ENCODE data around the gene NOSIP.
A peak's percentile ranks its signal among the peaks of the same experiment; 100 is the strongest.

The NOSIP gene

DNA sequence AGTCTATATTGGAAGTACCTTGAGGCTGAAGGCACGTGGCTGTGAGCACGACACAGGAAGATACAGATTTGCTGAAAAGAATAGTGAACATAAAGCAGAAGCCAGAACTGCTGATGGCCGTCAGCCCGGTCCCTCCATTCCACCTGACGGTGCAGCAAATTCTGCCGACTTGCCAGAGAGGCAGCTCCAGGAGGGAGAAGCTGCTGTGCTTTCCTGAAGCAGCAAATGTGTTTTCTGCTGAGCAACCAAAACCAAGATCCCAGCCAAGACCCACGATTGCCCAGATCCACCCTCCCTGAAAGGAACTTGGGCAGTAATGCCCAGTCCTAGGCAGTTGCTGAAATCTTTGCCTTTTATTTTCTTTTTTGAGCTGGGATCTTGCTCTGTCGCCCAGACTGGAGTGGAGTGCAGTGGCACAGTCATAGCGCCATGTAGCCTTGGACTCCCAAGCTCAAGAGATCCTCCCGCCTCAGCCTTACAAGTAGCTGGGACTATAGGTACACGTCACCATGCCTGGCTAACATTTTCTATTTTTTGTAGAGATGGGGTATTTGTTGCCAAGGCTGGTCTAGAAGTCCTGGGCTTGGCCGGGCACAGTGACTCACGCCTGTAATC lies 59.5 kb downstream of the NOSIP start:
- peaks cover 83% of the 10 kb centered on the region for H3K36me3 ChIP-seq
- H3K9me3 ChIP-seq: no peaks in the 10 kb centered on the region
- H3K4me1 ChIP-seq (ENCODE audit: control insufficient read depth in 1 of 2, insufficient read depth in 1 of 2, low read depth in 1 of 2, low read length in 1 of 2): peaks cover 19 to 22% of the 10 kb centered on the region in 2 experiments

GRCh38 chr19:49518033-49518432 lies 62.3 kb downstream of the NOSIP start:
- Histone ChIP-seq H3K9me3 (no peaks in the 10 kb centered on the region), H3K27ac (peak overlapping the region; percentile 83), H3K4me3 (ENCODE audit: low read depth in 1 of 2, low read length in 1 of 2) (no peak overlapping the region), H3K27me3 (no peaks in the 10 kb centered on the region), H3K4me1 (ENCODE audit: control insufficient read depth in 1 of 2, insufficient read depth in 1 of 2, low read depth in 1 of 2, low read length in 1 of 2) (peaks cover 42 to 45% of the 10 kb centered on the region in 2 experiments), H3K36me3 (peaks cover 81% of the 10 kb centered on the region)
- TF ChIP-seq, protein P1, sequence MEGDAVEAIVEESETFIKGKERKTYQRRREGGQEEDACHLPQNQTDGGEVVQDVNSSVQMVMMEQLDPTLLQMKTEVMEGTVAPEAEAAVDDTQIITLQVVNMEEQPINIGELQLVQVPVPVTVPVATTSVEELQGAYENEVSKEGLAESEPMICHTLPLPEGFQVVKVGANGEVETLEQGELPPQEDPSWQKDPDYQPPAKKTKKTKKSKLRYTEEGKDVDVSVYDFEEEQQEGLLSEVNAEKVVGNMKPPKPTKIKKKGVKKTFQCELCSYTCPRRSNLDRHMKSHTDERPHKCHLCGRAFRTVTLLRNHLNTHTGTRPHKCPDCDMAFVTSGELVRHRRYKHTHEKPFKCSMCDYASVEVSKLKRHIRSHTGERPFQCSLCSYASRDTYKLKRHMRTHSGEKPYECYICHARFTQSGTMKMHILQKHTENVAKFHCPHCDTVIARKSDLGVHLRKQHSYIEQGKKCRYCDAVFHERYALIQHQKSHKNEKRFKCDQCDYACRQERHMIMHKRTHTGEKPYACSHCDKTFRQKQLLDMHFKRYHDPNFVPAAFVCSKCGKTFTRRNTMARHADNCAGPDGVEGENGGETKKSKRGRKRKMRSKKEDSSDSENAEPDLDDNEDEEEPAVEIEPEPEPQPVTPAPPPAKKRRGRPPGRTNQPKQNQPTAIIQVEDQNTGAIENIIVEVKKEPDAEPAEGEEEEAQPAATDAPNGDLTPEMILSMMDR (IDR thresholded peaks at IDR 0.05): no peak

More for the DNA sequence above, 59.5 kb downstream of the NOSIP start:
- no peak overlapping the region for H3K27ac ChIP-seq
- no peaks in the 10 kb centered on the region for H3K27me3 ChIP-seq
- no peak overlapping the region for H3K4me3 ChIP-seq (ENCODE audit: low read depth in 1 of 2, low read length in 1 of 2)
- TF ChIP-seq, protein P1 (IDR thresholded peaks at IDR 0.05): no peak

DNA sequence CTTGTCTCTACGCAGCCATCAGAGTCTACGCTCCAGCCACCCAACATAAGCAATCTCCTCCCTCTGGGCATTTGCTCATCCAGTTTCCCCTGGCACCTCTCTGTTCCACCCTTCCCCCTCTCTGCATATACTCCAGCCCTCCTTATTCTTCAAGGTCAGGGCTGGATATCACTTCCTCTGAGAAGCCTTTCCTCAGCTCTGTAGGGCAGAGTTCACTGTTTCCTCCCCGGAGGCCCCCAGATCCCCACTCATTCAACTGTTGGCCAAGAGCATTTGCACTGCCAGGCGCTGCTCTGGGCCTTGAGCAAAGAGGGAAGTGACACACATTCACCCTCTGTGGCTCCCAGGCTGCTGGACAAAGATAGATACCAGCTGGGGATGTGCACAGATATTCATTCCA lies 64.6 kb downstream of the NOSIP start:
- H3K4me1 ChIP-seq (ENCODE audit: control insufficient read depth in 1 of 2, insufficient read depth in 1 of 2, low read depth in 1 of 2, low read length in 1 of 2): peaks cover 57 to 59% of the 10 kb centered on the region in 2 experiments
- H3K27me3 ChIP-seq: no peaks in the 10 kb centered on the region
- TF ChIP-seq, protein P1 (IDR thresholded peaks at IDR 0.05): no peak
- no peaks in the 10 kb centered on the region for H3K9me3 ChIP-seq
- H3K27ac ChIP-seq: peak overlapping the region; percentile 83
- peaks cover 62% of the 10 kb centered on the region for H3K36me3 ChIP-seq
- H3K4me3 ChIP-seq (ENCODE audit: low read depth in 1 of 2, low read length in 1 of 2): peak overlapping the region in 1 of 2 experiments; percentile 20

DNA sequence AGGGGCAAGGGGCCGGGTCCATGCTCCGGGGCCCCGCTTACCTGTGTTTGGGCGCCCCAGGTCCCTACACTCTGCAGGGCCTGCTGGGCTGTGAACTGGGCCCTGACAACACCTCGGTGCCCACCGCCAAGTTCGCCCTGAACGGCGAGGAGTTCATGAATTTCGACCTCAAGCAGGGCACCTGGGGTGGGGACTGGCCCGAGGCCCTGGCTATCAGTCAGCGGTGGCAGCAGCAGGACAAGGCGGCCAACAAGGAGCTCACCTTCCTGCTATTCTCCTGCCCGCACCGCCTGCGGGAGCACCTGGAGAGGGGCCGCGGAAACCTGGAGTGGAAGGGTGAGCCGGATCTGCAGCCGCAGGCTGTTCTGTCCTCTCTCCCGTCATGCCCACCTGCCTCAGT lies 66.2 kb downstream of the NOSIP start:
- H3K27me3 ChIP-seq: no peaks in the 10 kb centered on the region
- TF ChIP-seq, protein P1 (IDR thresholded peaks at IDR 0.05): no peak
- peak overlapping the region; percentile 92 to 93 for H3K4me3 ChIP-seq (ENCODE audit: low read depth in 1 of 2, low read length in 1 of 2)
- H3K9me3 ChIP-seq: no peaks in the 10 kb centered on the region
- H3K36me3 ChIP-seq: peaks cover 47% of the 10 kb centered on the region
- peaks cover 57 to 59% of the 10 kb centered on the region in 2 experiments for H3K4me1 ChIP-seq (ENCODE audit: control insufficient read depth in 1 of 2, insufficient read depth in 1 of 2, low read depth in 1 of 2, low read length in 1 of 2)
- peak overlapping the region; percentile 98 for H3K27ac ChIP-seq

- peak overlapping the region; percentile 98 for H3K27ac ChIP-seq
- H3K36me3 ChIP-seq: peaks cover 44% of the 10 kb centered on the region
- H3K4me3 ChIP-seq (ENCODE audit: low read depth in 1 of 2, low read length in 1 of 2): peak overlapping the region; percentile 92 to 93
- TF ChIP-seq, protein P1 (IDR thresholded peaks at IDR 0.05): no peak
- no peaks in the 10 kb centered on the region for H3K27me3 ChIP-seq
- no peaks in the 10 kb centered on the region for H3K9me3 ChIP-seq
- peaks cover 57 to 59% of the 10 kb centered on the region in 2 experiments for H3K4me1 ChIP-seq (ENCODE audit: control insufficient read depth in 1 of 2, insufficient read depth in 1 of 2, low read depth in 1 of 2, low read length in 1 of 2)
These were observed 66.6 kb downstream of the NOSIP start for GRCh38 chr19:49513746-49514118.
